GM19025 (cell line): ENCODE data around the gene ARHGAP26.

Source experiments
- ATAC-seq: cut with Tn5 transposase; IDR thresholded peaks from one replicate; pipeline ENCODE4 v1.9.1; 2021; ENCODE audit warnings: mild to moderate bottlenecking, low read depth, moderate library complexity; ENCODE audit not compliant: unreplicated experiment

Gene ARHGAP26

DNA sequence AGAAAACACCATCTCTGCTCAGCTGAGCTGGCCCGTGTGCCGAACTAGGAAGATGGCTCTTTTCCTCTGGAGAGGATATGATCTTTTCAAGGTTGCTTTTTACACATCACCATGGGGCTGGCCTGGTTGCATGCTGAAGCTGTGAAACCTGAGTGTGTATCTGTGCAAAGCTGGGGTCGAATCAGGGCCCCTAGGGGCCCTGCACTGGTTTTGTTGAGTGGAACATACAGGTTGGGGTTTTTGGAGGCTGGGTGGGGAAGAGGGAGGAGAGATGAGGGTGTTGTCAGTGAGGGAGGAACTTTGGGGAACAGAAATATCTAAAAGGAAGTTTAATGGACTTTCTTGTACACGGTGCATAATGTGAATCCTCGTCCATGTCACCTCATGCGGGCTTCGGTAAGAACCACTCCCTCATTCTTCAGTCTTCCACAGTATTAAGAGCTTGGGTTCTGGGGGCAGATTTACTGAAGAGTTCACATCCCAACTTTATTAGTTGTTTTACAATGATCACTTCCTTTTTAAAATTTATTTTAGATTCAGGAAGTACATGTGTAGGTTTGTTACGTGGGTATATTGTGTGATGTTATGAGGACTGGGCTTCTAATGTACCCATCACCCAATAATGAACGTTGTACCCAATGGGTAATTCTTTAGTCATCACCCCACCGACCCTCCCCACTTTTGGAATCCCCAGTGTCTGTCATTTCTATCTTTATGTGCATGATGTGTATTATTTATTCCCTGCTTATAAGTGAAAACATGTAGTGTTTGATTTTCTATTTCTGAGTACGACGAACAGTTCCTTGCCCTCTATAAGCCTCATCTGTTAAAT lies 395.1 kb downstream of the ARHGAP26 start:
- no peak for ATAC-seq

- ATAC-seq = no peak
Measured at GRCh38 chr5:143166090-143166489, 395.9 kb downstream of the ARHGAP26 start.

GRCh38 chr5:143166661-143167420 lies 396.7 kb downstream of the ARHGAP26 start:
- peak; percentile 58 for ATAC-seq

GRCh38 chr5:143168171-143168741 lies 398.1 kb downstream of the ARHGAP26 start:
- no peak for ATAC-seq

DNA sequence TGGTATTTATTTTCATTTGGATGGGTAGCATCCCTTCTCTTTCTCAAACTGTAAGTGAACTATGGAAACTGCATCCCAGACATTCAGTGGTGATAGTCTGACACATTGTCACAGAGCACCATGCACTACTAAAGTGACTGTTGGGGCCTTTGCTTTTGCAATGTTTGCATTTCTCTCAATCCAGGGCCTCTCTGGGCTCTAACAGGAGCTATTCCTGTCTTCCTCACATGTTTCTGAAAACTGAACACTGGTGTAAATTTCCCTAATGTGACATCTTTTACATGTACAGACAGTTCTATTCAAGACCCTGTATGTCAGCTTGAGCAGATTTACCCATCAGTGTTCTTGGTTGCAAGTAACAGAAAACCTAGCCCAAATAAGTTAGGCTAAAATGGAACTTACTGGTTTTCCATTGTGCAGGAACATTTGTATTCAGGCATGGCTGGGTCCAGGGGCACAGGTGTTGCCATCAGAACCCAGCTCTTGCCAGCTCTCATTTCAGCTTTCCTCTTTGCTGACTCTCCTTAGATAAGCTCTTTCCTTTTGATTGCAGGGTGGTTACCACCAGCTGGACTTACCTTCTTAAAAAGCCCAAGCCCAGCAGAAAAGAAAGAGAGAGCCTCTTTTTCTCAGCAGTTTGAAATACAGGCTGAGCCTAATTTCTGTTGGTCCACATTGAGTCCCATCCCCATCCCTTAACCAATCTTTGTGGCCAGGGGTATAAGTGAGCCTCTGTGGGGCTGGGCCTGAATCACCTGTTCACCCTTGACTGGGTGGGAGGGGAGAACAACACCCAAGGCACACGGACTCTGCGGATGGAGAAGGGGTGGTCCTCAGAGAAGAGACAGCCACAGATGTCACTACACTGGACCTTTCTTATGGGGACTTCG lies 399.0 kb downstream of the ARHGAP26 start:
- no peak for ATAC-seq

GRCh38 chr5:143170104-143170503 lies 399.9 kb downstream of the ARHGAP26 start:
- ATAC-seq = no peak

- ATAC-seq = no peak
Measured at GRCh38 chr5:143170977-143171376, 400.8 kb downstream of the ARHGAP26 start.

GRCh38 chr5:143172739-143173138 lies 402.6 kb downstream of the ARHGAP26 start:
- ATAC-seq = no peak

DNA sequence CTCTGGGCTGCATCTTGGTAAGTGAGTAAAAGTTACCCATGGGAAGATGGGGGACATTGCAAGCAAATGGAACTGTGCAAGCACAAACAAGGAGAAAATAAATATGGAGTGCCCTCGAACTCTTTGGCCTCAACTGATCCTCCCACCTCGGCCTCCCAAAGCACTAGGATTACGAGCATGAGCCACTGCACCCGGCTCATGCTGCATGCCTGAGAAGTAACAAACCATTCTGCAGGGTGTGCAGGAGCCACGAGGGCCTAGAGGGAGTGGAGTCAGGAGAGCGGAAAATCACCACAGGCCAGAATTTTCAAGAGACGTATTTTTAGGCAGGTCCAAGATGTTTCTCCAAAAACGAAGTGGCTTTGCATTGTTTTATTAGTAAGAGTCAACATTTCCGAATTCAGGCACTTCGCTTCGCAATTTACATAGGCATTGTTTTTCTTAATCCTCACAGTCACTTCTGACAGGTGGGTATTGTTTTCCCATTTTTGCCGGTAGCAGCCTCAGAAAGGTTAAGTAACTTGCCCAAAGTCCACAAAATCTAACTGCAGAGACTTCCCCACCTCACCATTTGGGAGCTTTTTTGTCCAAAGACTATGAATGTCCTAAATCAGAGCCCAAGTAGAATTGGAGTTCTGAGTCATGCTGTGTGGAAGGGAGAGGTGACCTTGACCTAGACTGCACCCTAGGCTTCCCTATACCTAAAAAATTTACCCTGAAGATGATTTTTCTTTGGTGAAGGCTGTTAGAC lies 403.1 kb downstream of the ARHGAP26 start:
- no peak for ATAC-seq

DNA sequence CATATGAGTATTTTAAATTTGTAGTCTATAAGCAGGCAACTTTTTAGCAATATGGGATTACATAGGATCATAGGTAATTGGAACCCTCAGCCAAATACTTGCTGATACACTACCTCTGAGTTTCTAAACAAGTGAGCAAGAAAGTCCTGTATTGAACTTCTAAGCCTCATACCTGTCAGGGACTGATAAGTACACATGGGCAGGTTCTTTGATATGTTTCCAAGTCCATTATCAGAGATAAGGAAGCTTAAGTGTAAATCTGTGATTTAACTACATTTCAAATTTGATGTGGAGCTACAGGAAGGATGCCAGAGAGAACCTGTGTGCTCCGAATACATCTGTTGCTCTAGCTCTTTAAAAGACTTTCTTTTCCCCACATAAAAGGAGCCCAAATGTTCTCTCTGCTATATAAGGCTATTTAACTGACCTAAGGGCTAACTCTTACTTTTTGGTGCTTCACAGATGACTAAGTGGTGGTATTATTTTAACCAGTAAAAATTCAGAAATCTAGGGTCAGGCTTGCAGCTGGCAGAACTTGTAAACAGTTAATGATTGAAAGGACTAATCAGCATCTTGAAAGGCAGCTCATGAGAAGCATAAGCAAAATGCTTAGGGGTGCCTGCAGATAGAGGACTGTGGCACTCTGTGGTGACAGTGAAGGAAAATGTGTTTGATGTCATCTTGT lies 404.7 kb downstream of the ARHGAP26 start:
- ATAC-seq = peak; percentile 94

DNA sequence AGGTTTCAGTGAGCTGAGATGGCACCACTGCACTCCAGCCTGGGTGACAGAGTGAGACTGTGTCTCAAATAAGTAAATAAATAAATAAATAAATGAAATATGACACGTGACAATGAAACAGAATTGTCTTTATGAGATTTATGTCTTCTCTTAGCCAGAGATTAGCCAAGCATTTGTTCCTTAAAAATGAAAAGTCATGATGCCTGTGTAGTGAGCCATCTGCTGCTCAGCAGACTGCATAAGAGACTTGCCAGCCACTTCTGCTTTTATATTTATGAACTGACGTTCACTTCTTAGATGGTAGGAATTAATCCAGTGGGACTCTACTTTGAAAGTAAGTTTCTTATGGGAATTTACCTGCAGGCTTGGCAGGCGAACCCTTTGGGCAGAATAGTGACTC lies 405.9 kb downstream of the ARHGAP26 start:
- no peak for ATAC-seq

- no peak for ATAC-seq
Measured at GRCh38 chr5:143177263-143177983, 407.2 kb downstream of the ARHGAP26 start.

GRCh38 chr5:143179126-143179740 lies 409.1 kb downstream of the ARHGAP26 start:
- ATAC-seq = no peak

- ATAC-seq = no peak
Measured at GRCh38 chr5:143180751-143181150, 410.6 kb downstream of the ARHGAP26 start.

DNA sequence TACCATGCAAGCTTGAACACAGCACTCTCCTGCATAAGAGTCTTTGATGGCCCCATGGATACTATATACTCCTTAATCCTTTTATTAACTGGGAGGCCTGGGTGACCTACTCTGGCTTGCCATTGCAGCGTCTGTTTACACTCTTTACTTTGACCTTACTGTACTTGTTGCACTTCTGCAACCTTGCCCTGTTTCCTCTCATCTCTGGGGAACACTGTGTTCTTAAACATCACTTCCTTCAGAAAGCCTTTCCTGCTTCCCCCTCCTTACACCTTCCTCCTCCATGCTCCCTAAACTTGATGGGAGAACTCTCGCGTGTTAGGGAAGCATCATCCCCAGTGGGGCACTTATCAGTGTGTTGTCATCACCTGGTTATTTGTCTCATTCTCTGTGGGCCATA lies 411.0 kb downstream of the ARHGAP26 start:
- no peak for ATAC-seq

- ATAC-seq = no peak
Measured at GRCh38 chr5:143182106-143182505, 411.9 kb downstream of the ARHGAP26 start.

DNA sequence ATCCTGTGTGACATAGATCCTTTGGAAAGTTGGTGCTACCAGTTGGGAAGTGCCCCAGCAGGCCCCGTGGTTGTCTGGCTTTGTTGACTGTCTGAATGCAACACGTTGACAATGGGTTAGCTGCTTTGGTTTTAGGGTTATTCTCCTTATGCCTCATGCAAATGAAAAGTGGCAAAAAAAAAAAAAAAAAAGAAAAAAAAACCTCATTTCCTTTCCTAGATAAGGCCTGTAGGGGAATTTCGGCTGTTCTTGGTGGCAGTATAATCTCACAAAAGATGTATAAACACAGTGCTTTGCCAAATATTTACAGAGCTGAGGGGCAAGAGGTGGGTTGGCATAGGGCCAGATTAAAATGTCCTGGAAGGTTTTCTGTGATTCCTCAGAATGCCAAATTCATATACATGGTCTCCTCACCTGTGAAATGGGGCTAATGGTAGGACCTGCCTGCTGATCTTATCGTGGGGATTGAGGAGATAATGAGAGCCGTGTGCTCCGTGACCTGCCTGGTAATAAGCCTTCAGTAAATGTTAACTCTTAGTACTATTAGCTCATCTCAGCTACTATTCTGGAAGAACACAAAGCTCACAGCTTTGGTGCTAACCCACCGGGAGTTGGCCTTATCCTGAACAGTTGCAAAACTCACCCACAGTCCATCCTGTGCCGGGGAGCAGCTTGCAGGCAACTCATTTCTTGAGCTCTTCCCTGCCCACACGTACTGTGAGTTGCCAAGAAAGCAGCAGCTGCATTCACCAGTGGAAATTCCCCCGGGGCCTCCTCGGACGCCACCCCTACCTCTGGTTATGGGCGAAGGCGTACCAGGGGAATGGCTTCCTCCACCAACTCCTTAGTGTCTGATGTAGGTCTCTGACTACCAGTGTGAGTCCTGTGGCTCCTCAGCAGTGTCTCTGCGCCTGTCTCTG lies 413.0 kb downstream of the ARHGAP26 start:
- peak; percentile 63 for ATAC-seq
